Smooth muscle cell (in vitro differentiated cells): ENCODE data around the gene SH3RF3. TPM values are rescaled to one million over a fixed set of nuclear protein-coding genes. Genes with fewer than 3 reads are reported as not detected.

Experiments used
- DNase-seq: peaks from one replicate; lab custom pipeline; 2025; ENCODE audit not compliant: unreplicated experiment; lab: John Stamatoyannopoulos, UW
- H2AFZ ChIP-seq: fragments of 200-600 bp; sonication (generic); 2 replicates; pipeline ENCODE4 v1.6.0; 2016; ENCODE audit warnings: antibody characterized with exemption, low read depth, mild to moderate bottlenecking
- H3F3A ChIP-seq: fragments of 200-600 bp; sonication (generic); 2 replicates; pipeline ENCODE4 v1.6.0; 2017; ENCODE audit warnings: antibody characterized with exemption, low read depth
- H3K27ac ChIP-seq: fragments of 200-600 bp; sonication (generic); 2 replicates; pipeline ENCODE4 v1.5.1; 2016; ENCODE audit warnings: low read depth, mild to moderate bottlenecking
- H3K27me3 ChIP-seq: fragments of 200-600 bp; sonication (generic); 2 replicates; pipeline ENCODE4 v1.6.1; 2016; ENCODE audit warnings: low read depth, mild to moderate bottlenecking
- H3K36me3 ChIP-seq: fragments of 200-600 bp; sonication (generic); 2 replicates; pipeline ENCODE4 v1.5.1; 2016; ENCODE audit warnings: low read depth
- H3K4me1 ChIP-seq: fragments of 200-600 bp; sonication (generic); 2 replicates; pipeline ENCODE4 v1.5.1; 2016; ENCODE audit warnings: low read depth
- H3K4me2 ChIP-seq: fragments of 200-600 bp; sonication (generic); 2 replicates; pipeline ENCODE4 v1.6.0; 2016; ENCODE audit warnings: mild to moderate bottlenecking
- H3K4me3 ChIP-seq: fragments of 200-600 bp; sonication (generic); 2 replicates; pipeline ENCODE4 v1.5.1; 2016; ENCODE audit warnings: mild to moderate bottlenecking
- H3K79me2 ChIP-seq: fragments of 200-600 bp; sonication (generic); 2 replicates; pipeline ENCODE4 v1.6.0; 2016; ENCODE audit warnings: low read depth, mild to moderate bottlenecking
- H3K9ac ChIP-seq: fragments of 200-600 bp; sonication (generic); 2 replicates; pipeline ENCODE4 v1.6.0; 2016; ENCODE audit warnings: low read depth
- H3K9me3 ChIP-seq: fragments of 200-600 bp; sonication (generic); replicated peaks from 2 replicates; pipeline ENCODE4 v1.5.1; 2016; ENCODE audit warnings: low read depth
- H4K20me1 ChIP-seq: fragments of 200-600 bp; sonication (generic); 2 replicates; pipeline ENCODE4 v1.6.0; 2016; ENCODE audit warnings: low read depth
- WGBS: methylation state at CpG from one replicate; pipeline ENCODE4 v1.1.7; 2016; ENCODE audit warnings: low lambda C conversion rate; 5-methylcytosine and 5-hydroxymethylcytosine counted together
- polyA plus RNA-seq: library from polyadenylated mRNA; unstranded; fragments of >200 nt; fragmentation: Nextera tagmentation; extraction: Ambion mirVana; gene quantifications from 2 replicates; pipeline ENCODE4 v1.2.1, GENCODE V29; 2016
- total RNA-seq: library from RNA; depleted of rRNA; stranded (reverse); fragments of >200 nt; gene quantifications from 2 replicates; pipeline ENCODE4 v1.2.3, GENCODE V29; 2014
- TF ChIP-seq, protein P1 (sequence below): fragments of 200-600 bp; sonication (generic); IDR thresholded peaks from 2 replicates; pipeline ENCODE4 v1.5.1; 2017; ENCODE audit warnings: borderline replicate concordance, mild to moderate bottlenecking, antibody characterized with exemption; ENCODE audit not compliant: insufficient read depth, poor library complexity, severe bottlenecking

The SH3RF3 gene
- total and polyA plus RNA-seq, 2 experiments from 2014 or later = 6.6 to 11.8 TPM

DNA sequence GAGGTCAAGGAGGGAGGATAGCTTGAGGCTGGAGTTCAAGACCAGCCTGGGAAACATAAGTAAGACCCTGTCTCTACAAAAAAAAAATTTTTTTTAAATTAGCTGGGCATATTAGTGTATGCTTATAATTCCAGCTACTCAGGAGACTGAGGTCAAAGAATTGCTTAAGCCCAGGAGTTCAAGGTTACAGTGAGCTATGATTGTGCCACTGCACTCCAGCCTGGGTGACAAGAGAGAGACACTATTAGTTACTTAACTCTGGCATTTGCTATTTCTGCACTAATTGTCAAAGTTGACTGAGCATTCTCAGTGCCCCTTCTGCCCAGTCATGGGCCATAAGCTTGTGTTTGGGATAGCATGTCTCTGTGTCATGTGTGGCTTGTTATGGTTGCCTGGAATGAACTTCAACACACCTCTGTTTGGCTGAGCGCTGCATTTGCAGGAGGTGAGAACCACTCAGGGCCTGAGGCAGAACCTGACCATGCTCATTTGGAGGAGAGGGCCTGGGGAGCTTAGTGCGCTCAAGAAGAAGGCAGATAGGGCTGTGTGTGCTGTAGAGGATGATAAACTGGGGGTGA lies 77.7 kb downstream of the SH3RF3 start:
- 92% methylated on average over 2 of the region's 2 CpGs for WGBS
- Histone ChIP-seq H3K9me3 (no peaks in the 10 kb centered on the region), H3K36me3 (no peaks in the 10 kb centered on the region), H3K4me2 (no peak overlapping the region), H3F3A (no peaks in the 10 kb centered on the region), H3K4me1 (no peaks in the 10 kb centered on the region), H2AFZ (no peak overlapping the region), H3K79me2 (peaks cover 11% of the 10 kb centered on the region), H3K9ac (no peak overlapping the region), H3K27ac (no peak overlapping the region), H4K20me1 (peaks cover 85% of the 10 kb centered on the region), H3K4me3 (no peak overlapping the region), H3K27me3 (no peaks in the 10 kb centered on the region)
- no peak for DNase-seq
- TF ChIP-seq, protein P1, sequence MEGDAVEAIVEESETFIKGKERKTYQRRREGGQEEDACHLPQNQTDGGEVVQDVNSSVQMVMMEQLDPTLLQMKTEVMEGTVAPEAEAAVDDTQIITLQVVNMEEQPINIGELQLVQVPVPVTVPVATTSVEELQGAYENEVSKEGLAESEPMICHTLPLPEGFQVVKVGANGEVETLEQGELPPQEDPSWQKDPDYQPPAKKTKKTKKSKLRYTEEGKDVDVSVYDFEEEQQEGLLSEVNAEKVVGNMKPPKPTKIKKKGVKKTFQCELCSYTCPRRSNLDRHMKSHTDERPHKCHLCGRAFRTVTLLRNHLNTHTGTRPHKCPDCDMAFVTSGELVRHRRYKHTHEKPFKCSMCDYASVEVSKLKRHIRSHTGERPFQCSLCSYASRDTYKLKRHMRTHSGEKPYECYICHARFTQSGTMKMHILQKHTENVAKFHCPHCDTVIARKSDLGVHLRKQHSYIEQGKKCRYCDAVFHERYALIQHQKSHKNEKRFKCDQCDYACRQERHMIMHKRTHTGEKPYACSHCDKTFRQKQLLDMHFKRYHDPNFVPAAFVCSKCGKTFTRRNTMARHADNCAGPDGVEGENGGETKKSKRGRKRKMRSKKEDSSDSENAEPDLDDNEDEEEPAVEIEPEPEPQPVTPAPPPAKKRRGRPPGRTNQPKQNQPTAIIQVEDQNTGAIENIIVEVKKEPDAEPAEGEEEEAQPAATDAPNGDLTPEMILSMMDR = no peak

DNA sequence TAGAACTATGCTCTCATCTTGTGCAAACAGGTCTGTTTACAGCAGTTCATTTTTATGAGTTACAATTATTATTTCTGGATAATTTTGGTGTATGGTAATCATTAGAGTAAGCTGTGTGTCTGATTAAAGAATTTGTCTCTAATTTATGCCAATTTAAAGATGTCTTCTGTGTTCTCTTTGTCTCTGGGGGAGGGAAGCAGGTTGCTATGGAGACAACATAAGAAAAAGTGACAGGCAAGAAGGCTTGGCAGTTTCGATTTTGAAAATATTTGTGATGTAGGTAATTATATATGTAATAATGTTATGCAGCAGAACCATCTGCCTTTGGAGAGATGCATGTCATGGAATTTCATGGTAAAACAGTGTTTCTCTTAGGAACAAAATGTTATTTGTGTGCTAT lies 78.2 kb downstream of the SH3RF3 start:
- Histone ChIP-seq H4K20me1 (peaks cover 85% of the 10 kb centered on the region), H3K4me1 (no peaks in the 10 kb centered on the region), H3K4me2 (no peak overlapping the region), H3K79me2 (peaks cover 11% of the 10 kb centered on the region), H3K4me3 (no peak overlapping the region), H3F3A (no peaks in the 10 kb centered on the region), H2AFZ (no peak overlapping the region), H3K27me3 (no peaks in the 10 kb centered on the region), H3K9me3 (no peaks in the 10 kb centered on the region), H3K9ac (no peak overlapping the region), H3K27ac (no peak overlapping the region), H3K36me3 (no peaks in the 10 kb centered on the region)
- DNase-seq = no peak
- TF ChIP-seq, protein P1 = no peak
- whole genome bisulfite sequencing = 89% methylated on average over 1 of the region's 1 CpG

DNA sequence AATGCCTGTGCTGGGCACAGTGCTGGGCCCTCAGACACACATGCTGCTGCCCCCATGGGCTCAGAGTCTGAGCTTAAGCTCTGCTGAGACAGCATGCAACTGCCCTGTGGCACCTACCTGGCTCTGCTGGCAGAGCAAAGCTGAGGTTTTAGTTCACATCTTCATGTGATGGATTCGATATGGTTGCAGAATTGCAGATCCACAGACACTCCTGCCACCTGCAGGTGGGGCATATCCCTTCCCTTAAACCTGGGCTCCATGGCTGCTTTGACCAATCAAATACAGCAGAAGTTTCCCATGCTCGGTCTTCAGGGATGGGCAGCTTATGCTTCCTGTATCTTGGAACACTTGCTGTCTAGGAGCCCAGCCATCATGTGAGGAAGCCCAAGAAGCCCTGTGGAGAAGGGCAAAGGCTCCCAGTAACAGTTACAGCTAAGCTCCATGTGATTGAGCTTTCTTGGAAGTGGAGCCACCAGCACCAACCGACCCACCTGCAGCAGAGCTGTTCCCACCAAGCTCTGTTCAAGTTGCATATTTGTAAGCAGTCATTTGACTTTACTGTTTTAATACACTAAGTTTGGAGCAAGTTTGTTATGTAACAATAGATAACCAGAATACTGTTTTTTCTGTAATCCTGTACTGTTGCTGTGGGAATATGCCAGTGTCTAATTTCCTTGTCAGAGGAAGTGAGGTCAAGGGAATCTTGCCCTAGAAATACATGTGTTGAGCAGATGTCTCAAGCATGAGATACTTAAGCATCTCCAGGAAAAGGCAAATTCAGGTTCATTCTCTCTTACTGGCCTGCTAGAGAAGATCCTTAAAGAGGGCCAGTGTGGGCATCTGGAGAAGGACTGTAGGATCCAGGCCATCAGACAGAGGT lies 79.3 kb downstream of the SH3RF3 start:
- WGBS = 89% methylated on average over 3 of the region's 3 CpGs
- Histone ChIP-seq H3K79me2 (peaks cover 11% of the 10 kb centered on the region), H3K36me3 (no peaks in the 10 kb centered on the region), H3K27me3 (no peaks in the 10 kb centered on the region), H2AFZ (no peak overlapping the region), H3F3A (no peaks in the 10 kb centered on the region), H3K9me3 (no peaks in the 10 kb centered on the region), H3K4me3 (no peak overlapping the region), H4K20me1 (peaks cover 87% of the 10 kb centered on the region), H3K4me2 (no peak overlapping the region), H3K27ac (no peak overlapping the region), H3K4me1 (no peaks in the 10 kb centered on the region), H3K9ac (no peak overlapping the region)
- TF ChIP-seq, protein P1 = no peak
- no peak for DNase-seq
